A673 (cell line): ENCODE data around the gene NUCKS1.

Source experiments
- EZH2 ChIP-seq: fragments of 200-600 bp; sonication (generic); IDR thresholded peaks from 2 replicates; pipeline ENCODE4 v1.6.1; 2017; ENCODE audit warnings: borderline replicate concordance, low read depth, mild to moderate bottlenecking, mixed read lengths, antibody characterized with exemption, low read length; ENCODE audit not compliant: poor library complexity, severe bottlenecking
- TF ChIP-seq, protein P1 (sequence below): fragments of 300-800, 200-600 bp; sonication (generic); conservative IDR thresholded peaks from 2 replicates; pipeline ENCODE4 v1.5.1; 2017; ENCODE audit warnings: low read depth, mild to moderate bottlenecking, antibody characterized with exemption, low read length, moderate library complexity, mixed read lengths

- TF ChIP-seq, protein P1, sequence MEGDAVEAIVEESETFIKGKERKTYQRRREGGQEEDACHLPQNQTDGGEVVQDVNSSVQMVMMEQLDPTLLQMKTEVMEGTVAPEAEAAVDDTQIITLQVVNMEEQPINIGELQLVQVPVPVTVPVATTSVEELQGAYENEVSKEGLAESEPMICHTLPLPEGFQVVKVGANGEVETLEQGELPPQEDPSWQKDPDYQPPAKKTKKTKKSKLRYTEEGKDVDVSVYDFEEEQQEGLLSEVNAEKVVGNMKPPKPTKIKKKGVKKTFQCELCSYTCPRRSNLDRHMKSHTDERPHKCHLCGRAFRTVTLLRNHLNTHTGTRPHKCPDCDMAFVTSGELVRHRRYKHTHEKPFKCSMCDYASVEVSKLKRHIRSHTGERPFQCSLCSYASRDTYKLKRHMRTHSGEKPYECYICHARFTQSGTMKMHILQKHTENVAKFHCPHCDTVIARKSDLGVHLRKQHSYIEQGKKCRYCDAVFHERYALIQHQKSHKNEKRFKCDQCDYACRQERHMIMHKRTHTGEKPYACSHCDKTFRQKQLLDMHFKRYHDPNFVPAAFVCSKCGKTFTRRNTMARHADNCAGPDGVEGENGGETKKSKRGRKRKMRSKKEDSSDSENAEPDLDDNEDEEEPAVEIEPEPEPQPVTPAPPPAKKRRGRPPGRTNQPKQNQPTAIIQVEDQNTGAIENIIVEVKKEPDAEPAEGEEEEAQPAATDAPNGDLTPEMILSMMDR, result no peak
- no peak for TF ChIP-seq EZH2
These were observed 4.9 kb upstream of the NUCKS1 start for GRCh38 chr1:205754857-205755256.
